ENCODE results near the gene MAP7D3. TPM values are rescaled to one million over a fixed set of nuclear protein-coding genes. Genes with fewer than 3 reads are reported as not detected.

MAP7D3 gene
- total and polyA plus RNA-seq, 2 of the 4 experiments (the other 2 are of a cell fraction) = 10.0 to 23.8 TPM

DNA sequence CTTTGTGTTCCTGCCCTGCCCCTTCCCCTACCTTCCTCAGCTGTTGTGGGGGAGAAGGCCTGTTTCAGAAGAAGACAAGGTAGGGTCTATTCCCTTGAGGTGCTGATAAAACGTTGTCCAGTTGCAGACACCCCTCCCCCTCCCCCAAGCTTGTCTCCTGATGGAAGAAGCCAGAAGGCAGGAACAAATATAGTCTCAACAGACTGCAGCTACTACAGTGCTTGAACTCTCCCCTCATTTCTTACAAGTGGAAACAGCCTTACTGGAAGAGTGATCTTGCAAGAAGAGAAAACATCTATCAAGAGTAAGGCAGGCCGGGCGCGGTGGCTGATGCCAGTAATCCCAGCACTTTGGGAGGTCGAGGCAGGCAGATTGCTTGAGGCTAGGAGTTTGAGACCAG, 11.0 kb upstream of the MAP7D3 start:
- ChIA-PET CTCF (no interaction called here), POLR2A (ENCODE audit: unreplicated experiment) (no interaction called here)
- TF ChIP-seq MAFK (IDR thresholded peaks at IDR 0.05; ENCODE audit: low read depth, low read length) (no peak), CEBPB (IDR thresholded peaks at IDR 0.05; ENCODE audit: low read depth, low read length) (no peak), RCOR1 (IDR thresholded peaks at IDR 0.05; ENCODE audit: insufficient replicate concordance, low read length) (no peak), RAD21 (IDR thresholded peaks at IDR 0.05; ENCODE audit: low read length) (no peak), MAZ (IDR thresholded peaks at IDR 0.05; ENCODE audit: borderline replicate concordance, low read depth, low read length) (no peak), MXI1 (IDR thresholded peaks at IDR 0.05; ENCODE audit: borderline replicate concordance, low read depth, low read length) (no peak), SMC3 (IDR thresholded peaks at IDR 0.05; ENCODE audit: low read depth, low read length) (no peak), NFE2L2 (IDR thresholded peaks at IDR 0.05; ENCODE audit: low read depth, low read length) (no peak), RFX5 (IDR thresholded peaks at IDR 0.05; ENCODE audit: low read depth, low read length) (no peak), CHD1 (IDR thresholded peaks at IDR 0.05; ENCODE audit: low read depth, low read length) (no peak)
- TF ChIP-seq, protein P1, sequence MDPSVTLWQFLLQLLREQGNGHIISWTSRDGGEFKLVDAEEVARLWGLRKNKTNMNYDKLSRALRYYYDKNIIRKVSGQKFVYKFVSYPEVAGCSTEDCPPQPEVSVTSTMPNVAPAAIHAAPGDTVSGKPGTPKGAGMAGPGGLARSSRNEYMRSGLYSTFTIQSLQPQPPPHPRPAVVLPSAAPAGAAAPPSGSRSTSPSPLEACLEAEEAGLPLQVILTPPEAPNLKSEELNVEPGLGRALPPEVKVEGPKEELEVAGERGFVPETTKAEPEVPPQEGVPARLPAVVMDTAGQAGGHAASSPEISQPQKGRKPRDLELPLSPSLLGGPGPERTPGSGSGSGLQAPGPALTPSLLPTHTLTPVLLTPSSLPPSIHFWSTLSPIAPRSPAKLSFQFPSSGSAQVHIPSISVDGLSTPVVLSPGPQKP (IDR thresholded peaks at IDR 0.05; ENCODE audit: borderline replicate concordance, low read depth, low read length) = no peak
- Histone ChIP-seq H3K36me3 (ENCODE audit: control insufficient read depth, insufficient read depth, low read length) (no peaks in the 10 kb centered on the region), H3K14ac (replicated peaks; ENCODE audit: low read depth, low read length) (no peak overlapping the region), H2AK9ac (replicated peaks; ENCODE audit: low read depth, low read length, poor library complexity) (no peak overlapping the region), H4K20me1 (ENCODE audit: insufficient read depth, low read length) (no peaks in the 10 kb centered on the region), H3K79me1 (ENCODE audit: low read depth in 1 of 2, low read length in 2 of 2) (no peaks in the 10 kb centered on the region), H3K9ac (ENCODE audit: low read depth, low read length) (no peak overlapping the region), H2BK120ac (ENCODE audit: low read depth, low read length) (peak overlapping the region; percentile 70), H3K9me1 (ENCODE audit: insufficient read depth, low read length) (peaks cover 13% of the 10 kb centered on the region; the same call in 1 of the 2 replicates), H3K27me3 (ENCODE audit: control insufficient read depth, insufficient read depth, low read length) (no peaks in the 10 kb centered on the region), H3K18ac (ENCODE audit: low read depth, low read length) (no peak overlapping the region), H3K23ac (ENCODE audit: low read depth, low read length) (no peak overlapping the region), H2BK5ac (ENCODE audit: low read depth, low read length, poor library complexity, severe bottlenecking) (no peak overlapping the region), H3K9me3 (ENCODE audit: control insufficient read depth, insufficient read depth, low read length) (no peaks in the 10 kb centered on the region), H3K4me3 (ENCODE audit: insufficient read depth, low read depth, low read length) (no peak overlapping the region), H2AK5ac (ENCODE audit: low read depth, low read length) (no peak overlapping the region), H2AFZ (replicated peaks; ENCODE audit: low read length, poor library complexity) (peak overlapping the region; percentile 51), H3K4ac (ENCODE audit: low read depth, low read length) (peak overlapping the region; percentile 69), H3K4me2 (ENCODE audit: low read depth, low read length) (no peak overlapping the region), H4K91ac (ENCODE audit: insufficient read depth, low read depth, low read length) (no peak overlapping the region), H2BK20ac (ENCODE audit: low read depth, low read length) (peak overlapping the region; percentile 40), H2BK15ac (ENCODE audit: low read depth, low read length) (no peak overlapping the region), H4K5ac (ENCODE audit: low read depth, low read length) (no peak overlapping the region), H3K56ac (ENCODE audit: extremely low read depth, insufficient read depth, low read length) (no peak overlapping the region), H4K8ac (ENCODE audit: low read depth in 2 of 2, low read length in 2 of 2) (peak overlapping the region in 1 of 2 experiments; percentile 39; a peak in 1 of 4 replicates), H3K27ac (ENCODE audit: insufficient read depth, low read length) (no peak overlapping the region), H3K4me1 (ENCODE audit: control insufficient read depth, insufficient read depth, low read length) (peaks cover 17% of the 10 kb centered on the region)
- no TSS peak for BruUV-seq (replicated peaks)
- intact Hi-C loops (cut with micrococcal nuclease) = loop anchor here (10.0 kb wide), 1 partner anchor 433 kb away; no protein-coding TSS in a partner anchor
- dilution Hi-C loops (cut with HindIII; ENCODE audit: low sequenced_read_pairs, unreplicated experiment) = no loop called here
- no peak for DNase-seq
- ATAC-seq (ENCODE audit: low read depth) = no peak
- 80% methylated on average over 1 of the region's 5 CpGs; no CpG with 5 or more reads in 1 of the 2 experiments for WGBS, 2 experiments (ENCODE audit: extremely low coverage in 2 of 2, insufficient read length in 1 of 2)
- in situ Hi-C loops (cut with MboI; ENCODE audit: low sequenced_read_pairs) = no loop called here
